Measurements from ENCODE around the gene TSPOAP1.
A peak's percentile ranks its signal among the peaks of the same experiment; 100 is the strongest.

Gene TSPOAP1

DNA sequence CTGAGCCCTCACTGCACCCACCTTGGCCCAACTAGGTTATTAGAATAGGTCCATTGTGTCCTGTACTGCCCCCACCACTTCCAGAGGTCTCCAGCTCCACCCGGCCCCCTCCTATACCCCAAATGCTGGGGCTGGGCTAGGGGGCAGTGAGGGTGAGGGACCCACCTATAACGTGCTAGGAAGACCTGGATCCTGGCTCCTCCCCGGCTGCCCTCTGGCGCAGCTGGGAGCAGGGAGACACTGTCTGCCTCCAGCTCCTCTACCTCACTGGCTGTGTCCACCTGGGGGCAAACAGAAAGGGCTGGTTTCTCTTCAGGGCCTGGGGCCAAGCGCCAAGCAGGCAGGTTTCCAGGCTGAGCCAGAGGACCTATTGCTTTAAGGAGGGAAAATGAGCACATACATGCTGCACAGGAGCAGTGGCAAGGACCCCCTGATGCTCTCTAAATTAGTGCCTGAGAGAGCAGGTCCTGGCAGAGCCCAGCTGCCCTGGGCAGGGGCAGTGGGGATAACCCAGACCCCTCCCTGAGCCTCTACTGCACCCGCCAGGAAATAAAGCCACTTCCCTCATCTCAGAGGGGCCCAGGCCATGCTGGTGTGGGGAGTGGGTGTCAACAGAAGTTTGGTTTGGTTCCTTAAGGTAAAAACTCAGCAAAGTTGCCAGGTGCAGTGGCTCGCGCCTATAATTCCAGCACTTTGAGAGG is 12.2 kb downstream of the TSPOAP1 start:
- no peak for DNase-seq

DNA sequence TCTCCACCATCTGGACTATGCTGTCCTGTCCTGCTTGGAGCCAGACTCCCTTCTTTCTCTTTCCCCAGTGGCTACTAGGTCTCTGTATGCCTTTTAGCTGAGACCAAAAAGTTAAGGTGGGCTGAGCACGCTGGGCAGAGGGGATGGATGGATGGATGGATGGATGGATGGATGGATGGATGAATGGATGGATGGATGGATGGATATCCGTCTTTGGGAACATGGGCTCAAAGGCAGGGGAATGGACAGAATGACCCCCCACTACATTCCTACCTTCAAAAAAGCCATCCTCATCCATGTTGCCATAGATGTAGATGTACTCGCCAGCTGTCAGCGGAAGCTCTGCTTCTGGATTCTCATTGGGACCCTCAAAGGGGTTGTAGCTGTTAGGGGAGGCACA is 12.8 kb downstream of the TSPOAP1 start:
- no peak for DNase-seq

DNA sequence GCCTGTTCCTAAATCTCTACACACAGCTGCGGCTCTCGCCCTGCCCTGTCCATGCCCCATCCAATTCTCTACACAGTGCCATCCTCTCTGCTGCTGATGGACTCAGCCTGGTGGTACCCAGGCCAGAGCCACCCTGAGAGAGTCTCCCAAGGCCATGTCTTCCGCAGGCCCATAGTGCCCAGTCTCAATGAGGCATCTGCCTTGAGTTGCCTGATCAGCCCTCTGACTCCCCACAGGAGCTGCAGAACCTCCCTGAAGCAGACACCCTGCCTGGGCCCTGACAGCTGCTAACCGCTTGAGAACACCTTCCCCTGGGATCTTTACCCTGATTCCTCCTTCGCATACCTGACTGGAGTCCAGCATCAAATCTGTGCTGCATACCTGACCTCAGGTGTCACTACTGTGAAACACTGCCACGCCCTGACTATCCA is 13.3 kb downstream of the TSPOAP1 start:
- no peak for DNase-seq

DNA sequence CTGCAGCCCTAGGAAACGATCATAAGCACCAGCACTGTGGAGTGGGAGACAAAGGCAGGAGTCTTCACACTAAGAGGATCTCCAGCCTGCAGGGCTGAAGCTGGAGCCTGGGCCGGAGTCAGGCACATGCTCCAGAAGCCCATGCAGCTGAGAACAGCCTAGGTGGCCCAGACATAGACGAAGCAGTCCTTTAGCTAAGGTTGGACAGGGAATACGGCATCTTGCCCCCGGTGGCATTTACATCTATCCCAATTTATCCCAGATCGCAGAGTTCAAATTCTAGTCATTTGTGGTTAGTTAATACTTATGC is 13.9 kb downstream of the TSPOAP1 start:
- DNase-seq: no peak

DNA sequence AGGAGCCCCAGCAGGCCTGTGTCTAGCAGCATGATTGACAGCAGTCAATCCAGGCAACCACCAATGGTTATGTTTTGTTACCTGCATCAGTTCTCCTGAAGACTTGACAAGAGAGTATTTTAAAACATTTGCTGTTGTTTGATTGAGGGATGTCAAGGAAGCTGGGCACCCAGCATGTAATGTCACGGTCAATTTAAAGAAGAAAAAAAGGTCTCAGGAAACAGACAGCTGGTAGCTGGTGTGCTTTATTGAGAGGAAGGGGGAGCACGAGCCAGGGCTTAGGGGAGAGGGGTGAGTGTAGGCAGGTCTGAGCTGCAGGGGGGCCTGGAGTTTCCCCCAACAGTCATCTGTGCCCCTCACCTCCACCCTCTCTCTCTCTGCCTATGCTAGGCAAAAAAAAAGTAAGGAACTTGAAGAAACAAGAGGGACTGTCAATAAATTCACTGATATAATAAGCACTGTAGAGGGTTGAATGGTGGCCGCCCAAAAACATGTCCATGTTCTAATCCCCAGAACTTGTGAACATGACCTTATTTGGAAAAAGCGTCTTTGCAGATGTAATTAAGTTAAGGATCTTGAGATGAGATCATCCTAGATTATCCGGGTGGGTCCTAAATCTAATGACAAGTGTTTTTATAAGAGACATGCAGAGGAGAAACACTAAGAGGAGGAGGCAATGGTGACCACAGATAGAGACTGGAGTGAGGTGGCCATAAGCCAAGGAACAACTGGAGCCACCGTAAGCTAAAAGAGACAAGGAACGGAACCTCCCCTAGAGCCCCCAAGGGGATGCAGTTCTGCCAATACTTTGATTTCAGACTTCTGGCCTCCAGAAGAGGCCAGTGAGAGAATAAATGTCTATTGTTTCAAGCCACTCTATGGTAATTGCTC is 14.5 kb downstream of the TSPOAP1 start:
- no peak for DNase-seq

DNA sequence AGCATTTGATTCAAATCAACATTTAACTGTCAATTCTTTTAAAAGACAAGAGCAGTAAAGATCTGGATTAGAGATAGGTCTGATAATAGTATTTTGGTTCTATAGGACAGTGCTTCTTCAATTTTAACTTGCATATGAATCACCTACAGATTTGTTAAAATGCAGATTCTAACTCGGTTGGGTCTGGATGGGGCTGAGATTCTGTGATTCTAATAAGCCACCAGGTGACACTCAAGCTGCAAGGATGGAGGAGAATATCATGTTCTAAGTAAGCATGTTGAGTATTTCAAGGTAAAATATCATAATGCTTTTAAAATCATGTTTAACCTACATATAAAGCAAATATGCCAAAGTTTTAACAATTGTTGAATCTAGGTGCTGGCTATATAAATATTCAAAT is 15.8 kb downstream of the TSPOAP1 start:
- no peak for DNase-seq

DNA sequence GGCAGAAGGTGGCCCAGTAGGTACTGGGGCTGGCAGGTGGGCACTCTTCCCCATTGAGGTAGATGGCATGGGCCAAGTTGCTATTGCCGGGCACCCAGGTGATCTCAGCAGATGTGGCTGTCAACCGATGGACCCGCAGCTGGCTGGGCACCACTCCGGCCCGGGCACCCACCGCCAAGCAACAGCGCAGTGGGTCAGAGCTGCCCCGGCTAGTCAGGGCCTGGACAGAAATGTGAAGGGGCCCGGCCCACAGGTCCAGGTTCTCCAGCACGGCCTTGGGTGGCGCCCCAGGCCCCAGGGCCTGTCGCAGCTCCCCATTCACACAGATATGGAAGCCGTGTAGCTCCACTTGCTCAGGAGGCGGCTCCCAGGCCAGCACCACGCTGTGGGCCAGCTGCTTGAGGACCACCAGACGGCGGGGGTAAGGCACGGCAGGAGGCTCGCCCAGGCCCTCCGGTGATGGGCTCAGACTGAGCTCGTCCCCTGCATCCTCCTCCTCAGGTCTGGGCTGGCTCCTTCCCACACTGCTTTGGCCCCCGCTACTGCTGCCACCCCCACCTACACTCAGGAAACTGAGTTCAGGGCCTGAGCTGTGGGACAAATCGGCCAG is 16.5 kb downstream of the TSPOAP1 start:
- DNase-seq: no peak

DNA sequence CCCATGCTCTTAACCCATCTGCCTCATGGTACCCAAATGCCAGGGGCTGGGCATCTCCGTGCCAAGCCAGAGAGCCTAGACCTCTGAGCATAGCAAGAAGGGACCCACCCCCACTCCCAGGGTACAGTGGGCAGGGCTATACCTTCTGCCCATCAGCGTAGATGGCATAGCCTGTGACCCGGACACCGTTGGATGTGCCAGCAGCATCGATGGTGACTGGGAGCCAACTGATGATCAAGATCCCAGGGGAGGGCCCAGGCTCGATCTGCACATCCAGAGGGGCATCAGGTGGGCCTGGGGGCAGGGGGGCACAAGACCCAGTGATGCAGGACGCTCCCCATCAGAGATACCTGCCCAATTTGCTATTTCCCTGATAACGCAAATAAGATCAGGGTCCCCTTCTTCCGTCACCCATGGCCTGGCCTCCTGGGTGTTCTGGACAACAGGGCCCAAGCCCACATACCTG is 17.1 kb downstream of the TSPOAP1 start:
- no peak for DNase-seq

DNA sequence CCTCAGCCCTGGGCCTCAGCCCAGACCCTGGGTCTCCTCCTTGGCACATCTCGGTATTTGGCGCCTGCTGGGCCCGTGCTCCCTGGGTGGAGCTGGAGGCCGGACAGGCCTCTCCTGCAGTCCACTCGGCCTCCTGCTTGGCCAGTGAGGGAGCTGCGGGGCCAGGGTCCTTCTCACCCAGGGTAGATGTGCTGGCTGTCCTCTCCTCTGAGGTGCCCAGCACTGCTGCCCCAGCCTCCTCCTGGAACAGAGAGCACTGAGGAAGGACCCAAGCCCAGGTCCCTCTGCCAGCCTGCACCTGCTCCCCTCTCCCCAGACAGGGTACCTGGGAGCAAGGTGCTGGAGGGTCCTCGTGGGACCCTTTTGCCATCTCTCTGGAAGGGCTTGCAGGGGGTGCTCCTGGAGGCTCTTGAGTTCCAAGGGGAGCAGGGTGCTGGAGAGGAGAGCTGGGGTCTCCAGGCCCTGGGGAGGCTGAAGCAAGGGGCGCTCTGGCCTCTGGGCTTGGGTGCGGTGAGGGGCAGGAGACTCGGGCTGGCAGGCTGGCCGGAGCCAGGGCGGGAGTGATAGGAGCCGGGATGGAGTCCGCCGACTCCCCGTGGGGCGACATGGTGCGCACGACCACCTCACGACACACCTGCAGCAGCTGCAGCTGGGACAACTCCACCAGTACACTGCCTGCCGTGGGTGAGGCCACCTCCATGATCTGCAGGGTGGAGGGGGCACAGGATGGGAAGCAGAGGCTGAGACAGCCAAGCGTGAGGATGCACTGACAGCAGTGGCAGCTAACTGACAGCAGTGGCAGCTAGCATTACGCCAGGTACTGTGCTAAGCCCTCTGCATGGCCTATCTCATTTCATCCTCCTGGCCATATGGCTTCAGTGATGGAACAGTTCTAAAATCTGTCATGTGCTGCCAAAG is 17.8 kb downstream of the TSPOAP1 start:
- no peak for DNase-seq

DNA sequence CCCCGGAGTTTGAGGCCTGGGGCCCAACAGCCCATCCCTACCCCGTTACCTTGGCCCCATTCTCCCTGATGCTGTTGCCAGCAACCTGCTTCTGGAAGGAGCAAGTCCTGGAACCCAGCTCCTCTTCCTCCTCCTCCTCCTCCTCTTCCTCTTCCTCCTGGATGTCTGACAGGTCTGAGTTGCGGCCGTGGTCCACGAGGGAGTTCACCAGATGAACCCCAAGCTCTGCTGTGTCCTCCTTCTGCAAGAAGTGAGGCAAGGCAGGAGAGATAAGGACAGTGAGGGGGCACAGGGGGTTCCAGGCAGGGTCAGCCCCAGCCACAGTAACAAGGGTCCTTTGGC is 18.7 kb downstream of the TSPOAP1 start:
- DNase-seq: no peak

DNA sequence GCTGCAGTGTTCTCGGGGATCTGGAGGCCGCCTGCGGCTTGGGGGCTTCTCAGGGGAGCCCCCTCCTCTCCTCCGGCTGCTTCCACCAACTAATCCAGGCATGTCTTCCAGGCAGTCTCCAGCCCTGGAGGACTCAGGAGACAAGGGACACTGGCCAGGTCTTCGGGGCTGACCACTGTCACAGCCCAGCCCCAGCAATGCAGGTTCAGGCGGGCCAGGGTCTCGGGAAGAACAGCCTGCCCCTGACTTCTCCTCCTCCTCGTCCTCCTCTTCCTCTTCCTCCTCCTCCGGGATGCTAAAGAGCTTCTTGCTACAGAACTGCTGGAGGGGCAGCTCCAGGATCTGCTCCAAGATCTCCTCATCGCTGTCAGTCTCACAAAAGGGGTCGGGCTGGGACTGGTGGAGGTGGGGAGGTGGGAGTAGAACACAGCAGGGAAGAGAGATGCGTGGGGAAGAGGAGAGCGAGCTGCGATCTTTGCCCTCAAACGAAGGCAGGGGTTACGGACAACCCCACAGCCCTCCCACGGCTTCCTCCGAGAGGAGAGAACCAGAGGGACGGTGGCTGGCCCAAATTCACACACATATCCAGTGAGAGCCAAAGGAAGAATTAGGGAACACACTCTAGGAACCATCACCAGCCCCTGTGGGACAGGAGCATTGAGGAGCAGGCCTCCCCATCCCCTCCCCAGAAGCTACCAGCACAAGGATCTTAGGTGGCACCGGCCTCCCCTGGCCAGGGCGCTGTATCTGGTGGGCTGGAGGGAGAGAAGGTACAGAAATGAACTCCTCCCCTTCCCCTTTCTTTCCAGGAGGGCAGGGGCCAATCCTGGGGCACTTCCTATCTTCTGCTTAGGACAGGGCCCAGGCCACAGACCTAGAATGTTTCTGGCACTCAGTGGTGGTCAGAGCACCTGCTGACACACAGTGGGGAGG is 19.3 kb downstream of the TSPOAP1 start:
- DNase-seq: no peak

DNA sequence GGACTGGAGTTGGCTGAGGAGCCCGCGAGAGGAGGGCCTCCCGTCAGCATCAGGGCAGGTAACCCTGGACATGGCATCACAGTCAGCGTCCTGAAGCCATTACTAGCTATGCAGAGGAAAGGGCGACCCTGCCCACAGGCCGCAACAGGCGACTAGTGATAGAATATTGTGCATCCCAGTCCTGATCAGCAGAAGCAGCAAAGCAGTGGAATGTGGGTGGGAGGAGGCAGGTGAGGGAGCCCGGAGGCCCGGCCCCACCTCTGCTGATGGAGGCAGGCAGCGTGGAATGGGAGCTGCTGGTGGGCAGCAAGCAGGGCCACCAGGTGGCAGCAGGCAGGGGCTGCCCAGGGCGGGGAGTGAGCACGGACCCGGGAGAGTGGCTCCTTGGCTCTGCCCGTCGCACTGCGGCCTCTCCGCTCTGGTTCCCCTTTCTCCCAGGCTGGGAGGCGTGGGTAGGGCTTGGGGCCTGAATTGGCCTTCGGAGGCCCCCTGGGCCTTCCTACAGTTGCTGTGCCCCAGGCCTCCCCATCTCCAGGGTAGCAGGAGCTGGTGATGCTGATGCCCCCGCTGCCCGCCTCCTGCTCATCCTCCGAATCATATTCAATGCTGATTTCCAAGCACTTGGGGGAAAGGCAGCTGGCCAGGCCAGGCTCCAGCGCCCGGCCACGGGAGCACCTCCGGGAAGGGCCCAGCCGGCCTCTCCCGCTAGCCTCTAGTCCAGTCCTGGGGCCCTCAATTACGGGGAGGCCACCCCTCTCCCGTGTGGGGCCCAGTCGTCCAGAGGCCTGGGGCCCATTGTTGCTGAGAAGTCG is 20.2 kb downstream of the TSPOAP1 start:
- DNase-seq: no peak

DNA sequence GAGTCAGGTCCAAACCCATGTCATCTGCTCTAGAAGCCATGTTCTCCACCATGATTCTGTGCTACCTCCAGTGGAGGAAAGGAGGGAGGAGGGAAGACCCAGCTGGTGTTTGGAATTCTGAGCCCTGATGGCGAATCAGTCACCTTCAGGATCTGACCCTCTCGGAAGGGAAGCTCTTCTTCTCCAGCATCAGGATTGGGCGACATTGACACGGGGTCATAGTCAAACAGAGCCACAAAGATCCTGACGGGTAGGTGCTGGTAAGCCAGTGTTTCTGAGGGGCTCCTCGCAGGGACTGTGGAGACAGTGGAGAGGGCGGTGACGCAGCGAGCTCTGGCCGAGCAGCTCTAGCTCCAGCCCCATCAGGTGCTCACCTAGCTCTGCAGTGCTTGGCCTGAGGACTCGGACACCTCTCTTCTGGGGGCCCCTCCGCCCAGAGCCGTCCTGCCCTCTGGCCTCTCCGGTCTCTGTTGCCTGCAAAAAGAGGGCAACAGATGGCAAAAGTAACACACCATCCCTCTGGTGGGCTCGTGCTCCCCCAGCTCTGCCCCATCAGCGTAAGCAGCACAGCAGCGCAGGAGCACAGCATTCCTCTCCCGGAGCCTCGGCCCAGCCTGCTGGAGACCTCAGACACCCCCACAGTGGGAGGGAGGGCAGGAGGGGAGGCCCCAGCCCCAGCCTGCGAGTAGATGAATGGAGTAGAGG is 21.0 kb downstream of the TSPOAP1 start:
- no peak for DNase-seq

DNA sequence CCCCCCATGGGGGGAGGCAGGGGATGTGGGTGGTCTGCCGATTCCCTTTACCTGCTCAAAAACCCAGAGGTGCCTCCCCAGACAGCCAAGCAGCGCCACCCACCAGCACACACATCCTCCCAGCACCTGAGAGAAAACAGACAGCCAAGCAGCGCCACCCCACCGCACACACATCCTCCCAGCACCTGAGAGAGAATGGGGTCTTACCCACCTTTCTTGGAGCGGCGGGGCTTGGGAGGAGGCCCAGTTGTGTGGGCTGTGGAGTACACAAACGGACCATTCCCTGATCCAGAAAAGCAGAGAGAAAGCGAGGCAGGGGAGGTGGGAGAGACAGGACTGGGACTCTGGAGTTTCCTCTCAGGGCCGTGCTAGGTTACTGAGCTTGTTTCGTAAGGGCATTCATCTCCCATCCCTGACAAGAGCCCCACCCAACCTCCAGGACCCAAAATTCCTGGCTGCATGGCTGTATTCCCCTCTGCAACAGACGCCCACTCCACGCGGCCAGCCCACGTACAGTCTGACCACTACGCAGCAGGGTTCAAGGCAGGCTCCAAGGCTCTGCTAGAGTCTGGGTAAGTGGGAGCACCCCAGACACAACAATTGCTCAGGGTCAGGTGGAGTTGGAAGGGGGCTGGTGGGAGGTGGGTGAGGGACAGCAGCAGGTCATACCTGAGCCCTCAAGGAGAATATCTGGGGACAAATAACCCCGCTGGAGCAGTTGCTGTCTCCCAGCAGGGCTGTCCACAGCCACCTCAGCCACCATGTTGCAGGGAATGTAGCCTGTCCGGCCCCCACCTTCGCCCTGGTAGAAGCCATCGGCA is 22.3 kb downstream of the TSPOAP1 start:
- DNase-seq: no peak

DNA sequence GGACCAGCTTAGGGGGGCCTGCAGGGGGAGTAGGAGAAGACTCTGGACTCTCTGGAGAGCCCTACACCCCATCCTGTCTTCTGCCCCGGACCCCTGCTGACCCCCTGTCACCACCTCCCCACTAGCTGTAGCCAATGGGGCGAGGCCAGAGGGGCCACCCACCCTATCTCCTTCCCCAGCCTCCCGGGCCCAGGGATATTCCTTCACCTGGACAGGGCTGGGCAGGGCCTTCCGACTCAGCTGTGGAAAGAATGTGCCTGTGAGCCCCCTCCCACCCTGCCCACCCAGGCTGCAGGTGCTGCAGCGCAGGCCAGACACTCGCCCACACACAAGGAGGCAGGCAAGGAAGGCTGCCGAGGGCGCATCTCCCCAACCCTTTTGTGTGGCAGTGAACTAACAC is 23.0 kb downstream of the TSPOAP1 start:
- DNase-seq: no peak

DNA sequence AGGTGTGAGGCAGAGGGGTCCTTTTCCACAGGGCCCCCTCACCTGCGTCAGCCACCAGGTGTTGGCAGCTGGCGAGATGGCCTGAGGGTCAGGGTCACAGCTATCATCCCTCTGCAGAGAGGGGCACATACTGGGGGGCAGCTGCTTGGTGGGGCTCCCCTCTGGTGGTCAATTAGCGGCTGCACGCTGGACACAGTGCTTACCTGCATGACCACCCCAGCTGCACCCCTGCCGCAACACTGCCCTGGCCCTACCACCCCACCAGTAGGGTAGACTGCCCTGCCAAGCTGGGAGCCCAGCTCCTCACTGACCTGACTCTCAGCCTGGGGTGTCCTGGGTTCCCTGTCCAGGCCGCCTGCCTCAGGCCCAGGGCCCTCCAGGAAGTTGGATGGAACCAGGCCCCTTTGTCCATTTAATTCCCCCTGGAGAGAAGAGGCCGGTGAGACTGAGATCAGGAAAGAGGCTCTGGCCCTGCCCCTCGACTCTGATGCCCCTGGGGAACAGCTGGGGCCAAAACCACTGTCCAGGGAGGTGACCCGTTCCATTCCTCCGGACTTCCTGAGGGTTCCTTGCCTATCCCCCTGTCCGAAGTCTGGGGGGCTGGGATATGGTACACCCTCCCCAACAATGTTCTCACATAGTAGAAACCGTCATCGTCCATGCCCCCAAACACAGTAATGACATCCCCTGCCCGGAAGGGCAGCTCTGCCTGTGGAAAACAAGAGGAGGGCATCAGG is 23.7 kb downstream of the TSPOAP1 start:
- DNase-seq: no peak

DNA sequence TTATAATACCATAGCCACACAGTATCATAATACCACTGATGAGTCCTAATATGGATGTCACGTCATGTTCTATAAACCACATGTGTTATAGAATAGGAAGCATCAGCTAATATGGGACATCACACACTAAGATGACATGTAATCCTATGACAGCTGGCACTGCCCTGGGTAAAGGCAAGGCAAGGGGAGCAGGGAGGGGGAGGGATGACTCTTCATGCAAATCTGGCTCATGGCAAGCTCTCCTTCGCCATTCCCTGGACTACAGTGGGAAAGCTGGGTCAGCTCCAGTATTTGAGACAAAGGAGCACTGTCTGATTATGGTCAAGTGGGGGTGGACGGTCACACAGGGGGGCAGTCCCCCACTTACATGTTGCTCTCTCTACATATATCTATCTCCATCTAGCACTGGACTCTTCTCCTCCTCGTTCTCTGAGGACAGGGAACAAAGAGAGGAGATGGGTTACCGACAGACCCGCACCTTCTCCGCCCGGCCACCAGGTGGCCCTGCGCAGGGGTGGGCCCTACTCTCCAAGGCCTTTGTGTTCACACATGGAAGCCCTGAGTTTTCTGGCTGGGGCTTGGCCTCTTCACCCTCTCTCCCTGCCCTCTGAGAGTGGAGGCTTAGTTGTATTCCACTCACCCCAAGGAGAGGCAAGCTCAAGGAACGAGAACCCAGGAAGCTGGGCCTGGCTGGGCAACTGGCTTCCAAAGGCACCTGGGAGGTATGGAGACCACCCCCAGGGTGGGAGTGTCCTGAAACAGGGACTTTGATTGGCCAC is 24.4 kb downstream of the TSPOAP1 start:
- DNase-seq: peak; percentile 57 to 60
